Stimulated activated CD4-positive, alpha-beta T cell treated with anti-CD3 and anti-CD28 coated beads, TNF-alpha, amount 100 ng/mL, for 24 hours (primary cell): ENCODE data around the gene STAG1.
"Not testable (repeated sequence)": the region's sequence is repeated elsewhere in the genome, so short reads cannot be mapped to it uniquely, and the experiment has no call there.

Experiments
- DNase-seq, 3 experiments: peaks; one replicate each; pipeline ENCODE4 v3.0.0-alpha.2; 2020; ENCODE audit warnings: low read depth in 3 of 3

STAG1 gene

GRCh38 chr3:136703429-136703828 lies 48.7 kb downstream of the STAG1 start:
- no peak for DNase-seq

DNA sequence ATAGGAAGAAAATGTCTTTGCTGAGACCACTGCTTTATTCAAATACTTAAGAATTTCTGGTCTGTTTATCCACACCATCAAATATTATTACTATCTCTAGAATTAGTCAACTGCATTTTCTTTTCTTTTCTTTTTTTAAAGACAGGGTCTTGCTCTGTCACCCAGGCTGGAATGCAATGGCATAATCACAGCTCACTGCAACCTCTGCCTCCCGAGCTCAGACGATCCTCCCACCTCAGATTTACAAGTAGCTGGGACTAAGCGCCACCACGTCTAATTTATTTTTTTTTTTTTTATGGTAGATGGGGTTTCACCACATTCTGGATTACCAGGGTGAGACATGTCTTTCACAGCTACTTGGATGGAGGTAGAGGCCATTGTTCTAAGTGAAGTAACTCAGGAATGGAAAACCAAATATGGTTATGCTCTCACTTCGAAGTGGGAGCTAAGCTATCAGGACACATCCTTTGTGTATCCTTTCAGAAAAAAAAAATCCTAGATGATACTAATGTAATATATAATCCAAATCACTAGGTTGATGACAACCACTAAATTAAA lies 52.8 kb downstream of the STAG1 start:
- no peak for DNase-seq

- DNase-seq = no peak
Observed at GRCh38 chr3:136698361-136698760, 53.8 kb downstream of the STAG1 start.

DNA sequence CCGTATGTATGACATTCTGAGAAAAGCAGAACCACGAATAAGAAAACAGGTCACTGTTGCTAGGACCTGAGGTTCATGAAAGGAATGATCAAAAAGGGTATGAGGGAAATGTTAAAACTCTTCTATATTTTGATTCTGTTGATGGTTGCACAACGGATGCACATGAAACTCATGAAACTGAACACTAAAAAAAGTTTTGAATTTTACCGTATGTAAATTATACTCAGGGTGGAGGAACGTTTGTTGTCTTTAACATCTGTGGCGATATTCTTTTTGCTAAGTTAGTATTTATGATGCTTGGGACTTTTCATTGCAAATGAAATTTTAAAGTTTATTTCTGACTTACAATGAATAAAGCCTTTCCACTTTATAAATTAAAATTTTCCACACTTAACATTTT lies 55.4 kb downstream of the STAG1 start:
- DNase-seq = no peak

DNA sequence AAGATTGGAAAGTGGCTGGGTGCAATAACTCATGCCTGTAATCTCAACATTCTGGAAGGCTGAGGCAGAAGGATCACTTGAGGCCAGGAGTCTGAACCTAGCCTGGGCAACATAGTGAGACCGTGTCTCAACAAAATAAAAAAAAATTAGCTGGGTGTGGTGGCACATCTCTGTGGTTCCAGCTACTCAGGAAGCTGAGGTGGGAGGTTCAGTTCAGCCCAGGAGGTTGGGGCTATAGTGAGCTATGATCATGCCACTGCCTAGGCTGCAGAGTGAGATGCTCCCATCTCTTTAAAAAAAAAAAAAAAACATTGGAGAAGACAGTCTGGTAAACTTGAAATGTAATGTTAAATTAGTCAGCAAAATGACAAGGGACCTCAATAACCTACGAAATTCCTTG lies 57.9 kb downstream of the STAG1 start:
- DNase-seq = no peak

- no peak for DNase-seq
Observed at GRCh38 chr3:136690599-136690998, 61.6 kb downstream of the STAG1 start.

DNA sequence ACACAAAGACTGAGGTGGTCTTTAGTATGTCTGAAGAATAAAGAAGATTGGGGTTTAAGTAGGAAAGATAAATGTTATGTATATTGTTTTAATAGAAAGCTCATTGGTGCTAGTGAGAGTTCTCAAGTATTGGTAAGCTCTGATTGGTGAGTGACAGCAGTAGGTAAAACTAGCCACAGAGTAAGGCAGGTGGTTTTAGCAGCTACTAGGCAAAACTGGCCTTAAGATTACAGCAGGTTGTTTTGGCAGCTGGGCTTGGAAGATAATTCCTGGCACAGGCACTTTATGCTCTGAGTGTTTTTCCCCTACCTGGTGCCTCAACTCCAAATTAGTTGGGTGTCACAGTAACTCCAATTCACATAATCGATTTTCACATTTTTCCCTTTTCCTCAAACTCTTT lies 66.3 kb downstream of the STAG1 start:
- no peak for DNase-seq

- no peak for DNase-seq
Observed at GRCh38 chr3:136682740-136683312, 69.4 kb downstream of the STAG1 start.

DNA sequence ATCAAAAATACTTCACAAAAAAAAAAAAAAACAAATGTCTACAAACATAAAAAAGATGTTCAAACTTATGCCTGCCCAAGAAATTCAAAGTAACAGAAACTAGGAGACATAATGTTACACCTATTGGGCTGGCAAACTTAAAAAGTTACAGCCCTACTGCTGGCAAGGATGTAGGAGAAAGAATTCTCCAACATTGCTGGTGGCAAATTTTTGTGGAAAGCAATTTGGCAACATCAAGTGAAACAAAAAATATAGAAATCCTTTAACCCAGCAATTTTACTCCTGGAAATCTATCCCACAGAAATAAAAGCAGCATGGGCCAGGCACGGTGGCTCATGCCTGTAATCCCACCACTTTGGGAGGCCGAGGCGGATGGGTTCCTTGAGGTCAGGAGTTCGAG lies 73.2 kb downstream of the STAG1 start:
- DNase-seq = no peak

GRCh38 chr3:136676009-136676408 lies 76.2 kb downstream of the STAG1 start:
- no peak for DNase-seq

GRCh38 chr3:136675150-136675858 lies 76.9 kb downstream of the STAG1 start:
- no peak for DNase-seq

- DNase-seq = no peak
Observed at GRCh38 chr3:136672457-136672856, 79.7 kb downstream of the STAG1 start.

DNA sequence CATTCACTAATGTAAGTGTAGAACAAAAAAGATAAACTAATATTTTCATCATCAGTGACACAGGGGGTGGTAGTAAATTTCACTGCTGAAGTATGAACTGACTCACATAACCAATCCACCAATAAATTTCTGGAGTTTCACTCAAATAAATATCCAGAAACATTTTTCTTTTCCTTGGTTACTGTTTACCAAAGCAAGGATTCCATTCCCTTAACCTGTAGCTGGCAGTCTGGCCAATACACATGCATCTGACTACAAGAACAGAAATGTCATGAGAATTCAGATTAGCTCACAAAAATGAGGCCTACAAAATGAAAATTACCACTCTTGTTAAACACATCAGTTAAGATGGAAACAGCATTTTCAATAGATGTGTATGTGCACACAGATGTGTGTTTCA lies 80.3 kb downstream of the STAG1 start:
- DNase-seq = no peak

DNA sequence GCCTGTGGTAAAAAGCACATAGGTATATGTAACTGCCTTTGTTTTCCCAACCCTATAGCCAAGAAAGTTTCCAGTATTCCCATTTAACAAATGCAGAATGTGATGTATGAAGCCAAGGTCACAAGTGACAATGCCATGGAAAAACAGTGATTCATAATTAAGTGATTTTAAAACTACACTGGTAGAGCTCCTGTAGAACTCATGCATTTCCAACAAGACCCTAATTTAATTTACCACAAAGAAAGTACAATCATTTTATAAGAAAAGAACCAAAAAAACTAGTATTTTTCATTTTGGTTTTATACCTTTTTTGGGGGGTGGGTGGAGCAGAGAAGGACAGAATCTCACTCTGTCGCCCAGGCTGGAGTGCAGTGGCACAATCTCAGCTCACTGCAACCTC lies 82.0 kb downstream of the STAG1 start:
- DNase-seq = no peak

DNA sequence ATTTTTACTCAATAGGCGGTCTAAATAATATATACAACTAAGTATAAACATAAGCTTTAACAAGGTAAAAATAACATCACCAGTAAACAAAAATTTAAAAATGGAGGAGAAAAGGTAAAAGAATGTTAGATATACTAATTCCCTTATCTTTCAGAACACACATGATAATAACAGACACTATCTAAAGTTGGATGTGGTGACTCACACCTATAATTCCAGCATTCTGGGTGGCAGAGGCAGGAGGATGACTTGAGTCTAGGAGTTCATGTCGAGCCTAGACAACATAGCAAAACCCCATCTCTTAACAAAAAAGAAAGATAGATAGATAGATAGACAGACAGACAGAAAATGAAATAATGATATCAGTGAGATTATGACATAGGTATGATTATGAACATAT lies 85.1 kb downstream of the STAG1 start:
- no peak for DNase-seq

GRCh38 chr3:136666301-136666700 lies 85.9 kb downstream of the STAG1 start:
- not testable (repeated sequence) for DNase-seq

GRCh38 chr3:136664771-136665170 lies 87.4 kb downstream of the STAG1 start:
- no peak for DNase-seq

GRCh38 chr3:136661282-136661681 lies 90.9 kb downstream of the STAG1 start:
- no peak for DNase-seq

- no peak for DNase-seq
Observed at GRCh38 chr3:136658946-136659682, 93.1 kb downstream of the STAG1 start.

- no peak for DNase-seq
Observed at GRCh38 chr3:136657526-136657925, 94.7 kb downstream of the STAG1 start.

GRCh38 chr3:136653628-136654027 lies 98.5 kb downstream of the STAG1 start:
- no peak for DNase-seq

DNA sequence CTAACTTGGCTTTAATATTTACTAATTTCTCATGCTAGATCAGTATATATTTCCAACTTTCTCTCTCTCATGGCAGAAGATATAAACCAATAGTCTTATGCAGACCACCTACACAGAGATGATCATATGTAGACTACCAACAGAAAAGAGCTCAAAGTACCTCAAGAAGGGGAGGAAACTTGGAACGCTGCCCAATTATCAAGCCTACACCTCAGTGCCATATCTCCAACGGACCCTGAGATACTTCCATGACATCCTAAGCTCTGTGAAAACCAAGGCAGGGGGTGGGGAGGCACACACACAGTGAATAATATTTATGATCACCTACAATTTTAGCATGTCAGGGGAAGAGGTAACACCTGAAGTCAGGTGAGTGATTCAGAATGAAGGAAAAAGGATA lies 100.6 kb downstream of the STAG1 start:
- no peak for DNase-seq

DNA sequence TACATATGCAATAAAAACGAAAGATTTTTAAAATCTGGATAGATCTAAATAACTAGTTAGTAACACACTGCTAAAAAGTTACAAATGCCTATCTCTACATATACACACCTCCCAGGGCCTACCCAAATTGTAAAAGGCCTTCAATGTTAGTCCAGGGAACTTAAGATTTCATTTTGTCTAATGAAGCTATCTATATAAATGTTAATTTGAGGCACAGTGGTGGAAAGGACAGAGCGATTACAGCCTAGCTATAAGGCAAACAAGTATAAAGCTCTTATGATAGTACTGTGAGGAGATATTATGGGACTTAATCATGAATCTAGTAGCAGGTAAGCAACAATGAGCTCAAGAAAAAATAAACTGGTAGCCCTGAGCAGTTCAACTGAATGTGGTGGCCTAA lies 101.7 kb downstream of the STAG1 start:
- no peak for DNase-seq
